ENCODE measurements around the gene LMO1.

LMO1 gene

GRCh38 chr11:8225589-8226036 is 38.1 kb downstream of the LMO1 start:
- DNase-seq, result no peak

GRCh38 chr11:8224711-8225110 is 39.0 kb downstream of the LMO1 start:
- no peak for DNase-seq

GRCh38 chr11:8224161-8224591 is 39.5 kb downstream of the LMO1 start:
- no peak for DNase-seq

GRCh38 chr11:8223513-8223900 is 40.2 kb downstream of the LMO1 start:
- DNase-seq, result no peak

GRCh38 chr11:8222820-8223512 is 40.7 kb downstream of the LMO1 start:
- no peak for DNase-seq

GRCh38 chr11:8221917-8222495 is 41.7 kb downstream of the LMO1 start:
- DNase-seq, result no peak

GRCh38 chr11:8221046-8221723 is 42.5 kb downstream of the LMO1 start:
- no peak for DNase-seq

- DNase-seq, result no peak
Measured at GRCh38 chr11:8220261-8221045, 43.2 kb downstream of the LMO1 start.

GRCh38 chr11:8219257-8220021 is 44.2 kb downstream of the LMO1 start:
- DNase-seq, result peak; percentile 28

GRCh38 chr11:8218840-8219239 is 44.8 kb downstream of the LMO1 start:
- DNase-seq, result no peak

- DNase-seq, result no peak
Measured at GRCh38 chr11:8218409-8218808, 45.3 kb downstream of the LMO1 start.

GRCh38 chr11:8217926-8218325 is 45.8 kb downstream of the LMO1 start:
- no peak for DNase-seq

GRCh38 chr11:8217136-8217535 is 46.5 kb downstream of the LMO1 start:
- no peak for DNase-seq

- no peak for DNase-seq
Measured at GRCh38 chr11:8213376-8213775, 50.3 kb downstream of the LMO1 start.

GRCh38 chr11:8209208-8209807 is 54.4 kb downstream of the LMO1 start:
- DNase-seq, result no peak

- no peak for DNase-seq
Measured at GRCh38 chr11:8207080-8208000, 56.3 kb downstream of the LMO1 start.

- DNase-seq, result peak; percentile 62
Measured at GRCh38 chr11:8206251-8207079, 57.2 kb downstream of the LMO1 start.

GRCh38 chr11:8205566-8205965 is 58.1 kb downstream of the LMO1 start:
- DNase-seq, result no peak

- no peak for DNase-seq
Measured at GRCh38 chr11:8204596-8204995, 59.1 kb downstream of the LMO1 start.

- no peak for DNase-seq
Measured at GRCh38 chr11:8204025-8204424, 59.7 kb downstream of the LMO1 start.
